Neuronal stem cell (in vitro differentiated cells): Measurements from ENCODE around the gene CPNE1.

Experiments used
- DNase-seq: peaks from one replicate; pipeline ENCODE4 v3.0.0-alpha.2; 2013; ENCODE audit warnings: low spot score
- H2AFZ ChIP-seq: one replicate; pipeline ENCODE4 v1.6.1; 2013; ENCODE audit warnings: mild to moderate bottlenecking, low read length, inconsistent platforms
- H2AK5ac ChIP-seq: 2 replicates; pipeline ENCODE4 v1.6.1; 2013; ENCODE audit warnings: low read depth, mild to moderate bottlenecking, inconsistent platforms, low read length, moderate library complexity, mixed read lengths
- H2BK120ac ChIP-seq: 2 replicates; pipeline ENCODE4 v1.6.1; 2013; ENCODE audit warnings: low read depth, mild to moderate bottlenecking, inconsistent platforms, low read length, moderate library complexity, mixed read lengths
- H2BK12ac ChIP-seq: one replicate; pipeline ENCODE4 v1.6.1; 2013; ENCODE audit warnings: low read length, inconsistent platforms
- H2BK15ac ChIP-seq: 2 replicates; pipeline ENCODE4 v1.6.1; 2013; ENCODE audit warnings: mild to moderate bottlenecking, low read length, inconsistent platforms, mixed read lengths
- H2BK5ac ChIP-seq: one replicate; pipeline ENCODE4 v1.6.1; 2013; ENCODE audit warnings: inconsistent platforms, mild to moderate bottlenecking, low read length, moderate library complexity
- H3K14ac ChIP-seq: one replicate; pipeline ENCODE4 v1.6.1; 2013; ENCODE audit warnings: low read length, inconsistent platforms
- H3K18ac ChIP-seq: 2 replicates; pipeline ENCODE4 v1.6.1; 2013; ENCODE audit warnings: low read length, inconsistent platforms
- H3K23ac ChIP-seq: 2 replicates; pipeline ENCODE4 v1.6.1; 2013; ENCODE audit warnings: low read depth, mild to moderate bottlenecking, mixed read lengths, low read length, inconsistent platforms; ENCODE audit not compliant: poor library complexity
- H3K27ac ChIP-seq: replicated peaks from 3 replicates; pipeline ENCODE4 v1.5.1; 2013; ENCODE audit warnings: low read length, inconsistent platforms
- H3K27me3 ChIP-seq, 3 experiments: 2 replicates each; pipeline ENCODE4 v1.6.1; 2013; ENCODE audit warnings: low read length in 3 of 3, mild to moderate bottlenecking in 2 of 3, inconsistent platforms in 1 of 3, low read depth in 1 of 3, mixed read lengths in 1 of 3, moderate library complexity in 1 of 3; ENCODE audit not compliant: control insufficient read depth in 3 of 3, insufficient read depth in 3 of 3
- H3K36me3 ChIP-seq, 2 donors: replicated peaks in 1 of 2; 2 replicates each; pipeline ENCODE4 v1.6.1; 2013; ENCODE audit warnings: low read length in 2 of 2; ENCODE audit not compliant: control insufficient read depth in 2 of 2, insufficient read depth in 2 of 2
- H3K4ac ChIP-seq: 2 replicates; pipeline ENCODE4 v1.6.1; 2013; ENCODE audit warnings: inconsistent platforms, mild to moderate bottlenecking, low read length, moderate library complexity
- H3K4me1 ChIP-seq, 2 donors: 1 replicate in 1 of 2; 2 replicates in 1 of 2; pipeline ENCODE4 v1.6.1; 2013; ENCODE audit warnings: low read length in 2 of 2, low read depth in 1 of 2; ENCODE audit not compliant: control insufficient read depth in 2 of 2, insufficient read depth in 1 of 2
- H3K4me2 ChIP-seq: one replicate; pipeline ENCODE4 v1.6.1; 2013; ENCODE audit warnings: mild to moderate bottlenecking, low read length, inconsistent platforms; ENCODE audit not compliant: insufficient read depth, poor library complexity, severe bottlenecking
- H3K4me3 ChIP-seq, 2 donors: 2 replicates each; pipeline ENCODE4 v1.5.1; 2013; ENCODE audit warnings: low read length in 2 of 2, mild to moderate bottlenecking in 2 of 2, inconsistent platforms in 1 of 2, moderate library complexity in 1 of 2
- H3K79me1 ChIP-seq: one replicate; pipeline ENCODE4 v1.6.1; 2013; ENCODE audit warnings: low read depth, mild to moderate bottlenecking, inconsistent platforms, low read length, moderate library complexity
- H3K9ac ChIP-seq: one replicate; pipeline ENCODE4 v1.6.1; 2013; ENCODE audit warnings: mild to moderate bottlenecking, low read depth, low read length, inconsistent platforms; ENCODE audit not compliant: poor library complexity
- H3K9me3 ChIP-seq, 2 donors: replicated peaks in 1 of 2; 2 replicates each; pipeline versions ENCODE3 to v1.6.1; 2013; ENCODE audit warnings: low read length in 2 of 2, mild to moderate bottlenecking in 2 of 2, inconsistent platforms in 1 of 2, low read depth in 1 of 2, mixed read lengths in 1 of 2, moderate library complexity in 1 of 2; ENCODE audit not compliant: control insufficient read depth in 2 of 2, insufficient read depth in 1 of 2
- H4K8ac ChIP-seq: one replicate; pipeline ENCODE4 v1.6.1; 2013; ENCODE audit warnings: low read depth, mild to moderate bottlenecking, inconsistent platforms, low read length, moderate library complexity
- H4K91ac ChIP-seq: one replicate; pipeline ENCODE4 v1.6.1; 2013; ENCODE audit warnings: low read length, low read depth, mild to moderate bottlenecking, inconsistent platforms; ENCODE audit not compliant: poor library complexity
- WGBS, 2 donors: extraction: QIAGEN DNeasy Blood & Tissue Kit; methylation state at CpG; one replicate each; pipeline ENCODE4 v1.1.7; 2013; ENCODE audit warnings: missing lambda C conversion rate in 2 of 2, mixed read lengths in 1 of 2; ENCODE audit not compliant: insufficient read length in 2 of 2, insufficient replicate concordance in 1 of 2; ENCODE audit errors: extremely low coverage in 2 of 2; 5-methylcytosine and 5-hydroxymethylcytosine counted together

Gene CPNE1

DNA sequence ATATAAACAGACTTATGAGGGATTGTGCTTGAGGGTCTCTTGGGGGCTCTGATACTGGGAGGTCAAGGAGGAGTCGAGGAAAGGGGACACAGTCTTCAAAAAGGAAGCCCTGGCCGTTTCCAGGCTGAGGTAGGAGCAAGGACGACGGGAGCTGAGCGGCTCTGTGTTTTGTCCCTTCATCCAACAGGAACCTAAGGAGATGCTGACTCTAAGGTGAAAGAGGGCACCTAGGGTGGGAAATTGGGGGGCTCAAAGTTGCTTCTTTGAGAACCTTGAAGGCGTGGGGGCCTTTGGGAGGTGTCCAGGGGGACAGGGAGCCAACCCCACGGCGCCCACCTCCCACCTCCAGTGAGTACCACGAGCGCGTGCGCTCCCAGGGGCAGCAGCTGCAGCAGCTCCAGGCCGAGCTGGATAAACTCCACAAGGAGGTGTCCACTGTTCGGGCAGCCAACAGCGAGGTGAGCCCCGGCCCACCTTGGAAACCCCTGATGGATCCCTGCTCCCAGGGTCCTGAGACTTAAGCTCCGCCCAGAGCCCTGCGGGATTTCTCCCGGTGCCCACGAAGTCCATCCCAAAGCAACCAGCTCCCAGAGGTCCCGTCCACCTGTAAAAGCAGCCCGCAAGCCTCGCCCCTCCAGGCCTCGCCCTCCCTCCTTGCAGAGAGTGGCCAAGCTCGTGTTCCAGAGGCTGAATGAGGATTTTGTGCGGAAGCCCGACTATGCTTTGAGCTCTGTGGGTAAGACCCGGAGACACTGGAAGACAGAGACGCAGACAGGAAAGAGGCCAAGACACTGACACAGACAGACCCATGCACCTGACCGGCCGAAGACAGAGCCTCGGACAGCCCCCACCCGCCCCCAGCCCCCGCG is 46.2 kb downstream of the CPNE1 start:
- Histone ChIP-seq H3K27ac (no peak overlapping the region), H3K9ac (peak overlapping the region; percentile 84), H2BK12ac (no peak overlapping the region), H3K23ac (no peak overlapping the region), H2AFZ (peak overlapping the region; percentile 99), H3K4me3 (peak overlapping the region; percentile 49 to 72), H4K91ac (no peak overlapping the region), H3K9me3 (no peaks in the 10 kb centered on the region), H3K14ac (no peak overlapping the region), H3K4me2 (peak overlapping the region; percentile 93), H3K36me3 (peaks cover 5 to 21% of the 10 kb centered on the region in 2 donors), H2BK120ac (no peak overlapping the region), H2AK5ac (no peak overlapping the region), H2BK5ac (peak overlapping the region; percentile 35), H3K4ac (no peak overlapping the region), H3K79me1 (no peaks in the 10 kb centered on the region), H4K8ac (no peak overlapping the region), H3K18ac (peak overlapping the region; percentile 65), H3K4me1 (peaks cover 12% of the 10 kb centered on the region in 2 donors), H3K27me3 (peaks cover 0 to 12% (median 0%) of the 10 kb centered on the region in 3 experiments), H2BK15ac (peak overlapping the region; percentile 38)
- no peak for DNase-seq
- no CpG with 5 or more reads among the region's 35 CpGs for WGBS, 2 donors

- Histone ChIP-seq H3K27me3 (peaks cover 0 to 12% (median 0%) of the 10 kb centered on the region in 3 experiments), H3K18ac (peak overlapping the region; percentile 88), H2AFZ (peak overlapping the region; percentile 99), H3K9me3 (no peaks in the 10 kb centered on the region), H4K91ac (no peak overlapping the region), H3K4me1 (peaks cover 12% of the 10 kb centered on the region in 2 donors), H3K4me2 (peak overlapping the region; percentile 57), H2BK15ac (peak overlapping the region; percentile 83), H3K27ac (peak overlapping the region; percentile 24), H3K4ac (peak overlapping the region; percentile 18), H3K14ac (peak overlapping the region; percentile 50), H2BK12ac (peak overlapping the region; percentile 96), H2BK120ac (peak overlapping the region; percentile 68), H3K9ac (peak overlapping the region; percentile 40), H2BK5ac (peak overlapping the region; percentile 85), H3K79me1 (no peaks in the 10 kb centered on the region), H3K36me3 (peaks cover 5 to 21% of the 10 kb centered on the region in 2 donors), H3K4me3 (peak overlapping the region in 1 of 2 donors; percentile 49), H3K23ac (peak overlapping the region; percentile 77), H2AK5ac (peak overlapping the region; percentile 53), H4K8ac (no peak overlapping the region)
- WGBS, 2 donors, result no CpG with 5 or more reads among the region's 22 CpGs
- peak; percentile 49 for DNase-seq
These were observed 47.1 kb downstream of the CPNE1 start for GRCh38 chr20:35617397-35618262.

DNA sequence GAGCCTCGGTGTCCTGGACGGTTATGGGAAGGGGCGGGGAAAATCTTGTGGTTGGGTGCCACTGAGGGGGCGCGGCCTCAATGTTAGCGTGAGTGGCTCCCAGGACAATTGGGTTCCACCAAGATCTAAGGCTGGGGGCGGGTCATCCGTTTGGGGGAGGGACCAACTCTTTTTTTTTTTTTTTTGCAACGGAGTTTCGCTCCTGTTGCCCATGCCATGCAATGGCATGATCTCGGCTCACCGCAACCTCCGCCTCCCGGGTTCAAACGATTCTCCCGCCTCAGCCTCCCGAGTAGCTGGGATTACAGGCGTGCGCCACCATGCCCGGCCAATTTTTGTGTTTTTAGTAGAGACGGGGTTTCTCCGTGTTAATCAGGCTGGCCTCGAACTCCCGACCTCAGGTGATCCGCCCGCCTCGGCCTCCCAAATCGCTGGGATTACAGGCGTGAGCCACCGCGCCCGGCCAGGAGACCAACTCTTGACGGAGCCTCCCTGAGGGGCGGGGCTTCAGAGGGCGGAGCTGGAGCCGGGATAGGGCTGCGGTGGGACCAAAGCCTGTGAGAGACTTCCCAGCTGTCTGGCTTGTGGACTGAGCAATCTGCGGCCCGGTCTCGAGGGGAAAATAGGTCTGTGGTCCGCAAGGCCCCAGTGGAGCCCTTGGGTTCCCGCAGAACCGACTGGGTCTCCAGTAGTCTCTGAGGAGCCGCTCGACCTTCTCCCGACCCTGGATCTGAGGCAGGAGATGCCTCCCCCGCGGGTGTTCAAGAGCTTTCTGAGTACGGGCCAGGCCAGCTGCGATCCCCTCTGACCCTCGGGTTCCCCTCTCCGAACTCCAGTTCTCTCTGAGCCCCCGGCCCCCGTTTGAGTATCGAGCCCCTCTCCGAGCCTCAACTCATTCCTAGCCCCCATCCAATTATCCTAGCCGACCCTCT is 48.0 kb downstream of the CPNE1 start:
- Histone ChIP-seq H3K4me1 (peaks cover 12% of the 10 kb centered on the region in 2 donors), H3K27me3 (peaks cover 0 to 12% (median 0%) of the 10 kb centered on the region in 3 experiments), H2BK5ac (no peak overlapping the region), H3K18ac (peak overlapping the region; percentile 60), H3K36me3 (peaks cover 5 to 12% of the 10 kb centered on the region in 2 donors), H4K91ac (no peak overlapping the region), H2BK12ac (no peak overlapping the region), H2BK120ac (peak overlapping the region; percentile 68), H2AFZ (peak overlapping the region; percentile 99), H3K79me1 (no peaks in the 10 kb centered on the region), H3K4me2 (peak overlapping the region; percentile 57), H4K8ac (no peak overlapping the region), H3K4ac (no peak overlapping the region), H2BK15ac (peak overlapping the region; percentile 83), H3K9ac (no peak overlapping the region), H3K4me3 (peak overlapping the region; percentile 49 to 59), H3K14ac (no peak overlapping the region), H3K23ac (peak overlapping the region; percentile 59), H3K27ac (no peak overlapping the region), H3K9me3 (no peaks in the 10 kb centered on the region), H2AK5ac (peak overlapping the region; percentile 53)
- DNase-seq, result no peak
- WGBS, 2 donors, result no CpG with 5 or more reads among the region's 57 CpGs
